IMR-90 (cell line): ENCODE measurements around the gene GBF1.

ENCODE experiments used
- BHLHE40 ChIP-seq: fragments of 150-350 bp; IDR thresholded peaks from 2 replicates; pipeline ENCODE4 v1.6.1; 2016; ENCODE audit warnings: mild to moderate bottlenecking, low read depth, low read length
- CEBPB ChIP-seq: IDR thresholded peaks from 2 replicates; pipeline ENCODE4 v1.6.1; 2012; ENCODE audit warnings: low read depth, low read length, improper control_type of control experiment
- CTCF ChIP-seq: conservative IDR thresholded peaks from 2 replicates; pipeline ENCODE4 v1.5.1; 2012; ENCODE audit warnings: mild to moderate bottlenecking, low read depth, low read length, improper control_type of control experiment
- ELK1 ChIP-seq: fragments of 150-350 bp; IDR thresholded peaks from 2 replicates; pipeline ENCODE4 v1.6.1; 2016; ENCODE audit warnings: low read depth, mild to moderate bottlenecking, low read length, moderate library complexity, borderline replicate concordance
- MAZ ChIP-seq: IDR thresholded peaks from 2 replicates; pipeline ENCODE4 v1.6.1; 2012; ENCODE audit warnings: low read depth, mild to moderate bottlenecking, low read length, improper control_type of control experiment, moderate library complexity, borderline replicate concordance
- MXI1 ChIP-seq: IDR thresholded peaks from 2 replicates; pipeline ENCODE4 v1.6.1; 2012; ENCODE audit warnings: low read depth, mild to moderate bottlenecking, low read length, moderate library complexity, borderline replicate concordance
- POLR2A ChIP-seq: IDR thresholded peaks from 2 replicates; pipeline ENCODE4 v1.6.1; 2012; ENCODE audit warnings: mild to moderate bottlenecking, low read depth, low read length
- RAD21 ChIP-seq: IDR thresholded peaks from 2 replicates; pipeline ENCODE4 v1.6.1; 2012; ENCODE audit warnings: low read length, improper control_type of control experiment
- RCOR1 ChIP-seq: IDR thresholded peaks from 2 replicates; pipeline ENCODE4 v1.6.1; 2012; ENCODE audit warnings: mild to moderate bottlenecking, low read length, improper control_type of control experiment; ENCODE audit not compliant: insufficient replicate concordance
- RFX5 ChIP-seq: IDR thresholded peaks from 2 replicates; pipeline ENCODE4 v1.8.0; 2012; ENCODE audit warnings: low read depth, mild to moderate bottlenecking, low read length, moderate library complexity
- SMC3 ChIP-seq: fragments of 150-350 bp; IDR thresholded peaks from 2 replicates; pipeline ENCODE4 v1.6.1; 2016; ENCODE audit warnings: low read depth, mild to moderate bottlenecking, antibody characterized with exemption, low read length, moderate library complexity
- USF2 ChIP-seq: fragments of 150-350 bp; IDR thresholded peaks from 2 replicates; pipeline ENCODE4 v1.6.1; 2017; ENCODE audit warnings: mild to moderate bottlenecking, antibody characterized with exemption, low read length, low read depth

- TF ChIP-seq CTCF (no peak), BHLHE40 (no peak), POLR2A (no peak), MAZ (no peak), RAD21 (no peak), CEBPB (peak; percentile 78; the same call in 1 of the 2 replicates), SMC3 (no peak), ELK1 (no peak), RCOR1 (no peak), MXI1 (no peak), RFX5 (no peak), USF2 (no peak)
Observed at GRCh38 chr10:102267748-102268147, 22.4 kb downstream of the GBF1 start.
